NCI-H1417 (cell line): ENCODE measurements around the gene HMSD.

Source experiments
- DNase-seq, 3 experiments: peaks; one replicate each; lab custom pipeline; 2025; lab: John Stamatoyannopoulos, UW

HMSD gene

DNA sequence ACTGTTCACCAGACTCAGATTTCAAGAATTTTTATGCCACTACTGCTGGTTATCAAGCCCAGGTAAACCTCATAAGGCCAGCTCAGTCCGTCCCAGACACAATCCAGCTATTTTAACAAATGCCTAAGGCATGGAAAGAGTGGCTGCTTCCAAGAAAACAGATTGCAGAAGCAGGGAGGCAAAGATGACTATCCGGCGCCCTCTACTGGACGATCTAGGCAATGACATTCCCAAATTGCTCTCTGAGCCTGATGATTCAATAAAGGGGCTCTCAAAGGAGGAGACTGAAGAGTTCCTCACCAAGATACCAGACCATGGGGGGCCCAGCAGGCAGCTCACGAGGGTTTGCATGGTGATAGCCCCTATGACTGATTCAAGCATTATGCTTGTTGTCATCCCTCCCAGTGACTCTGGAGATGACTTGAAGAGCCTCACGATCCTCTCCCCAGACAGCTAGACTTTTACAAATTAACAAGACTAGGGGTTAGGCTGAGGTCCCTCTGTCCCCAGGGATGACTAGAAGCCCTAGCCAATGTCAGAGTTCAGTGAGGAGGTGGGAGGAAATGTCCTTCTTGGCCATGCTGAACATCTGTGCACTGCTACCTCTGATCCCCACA is 45.8 kb downstream of the HMSD start:
- DNase-seq: peak; percentile 31 to 69 (median 36)

DNA sequence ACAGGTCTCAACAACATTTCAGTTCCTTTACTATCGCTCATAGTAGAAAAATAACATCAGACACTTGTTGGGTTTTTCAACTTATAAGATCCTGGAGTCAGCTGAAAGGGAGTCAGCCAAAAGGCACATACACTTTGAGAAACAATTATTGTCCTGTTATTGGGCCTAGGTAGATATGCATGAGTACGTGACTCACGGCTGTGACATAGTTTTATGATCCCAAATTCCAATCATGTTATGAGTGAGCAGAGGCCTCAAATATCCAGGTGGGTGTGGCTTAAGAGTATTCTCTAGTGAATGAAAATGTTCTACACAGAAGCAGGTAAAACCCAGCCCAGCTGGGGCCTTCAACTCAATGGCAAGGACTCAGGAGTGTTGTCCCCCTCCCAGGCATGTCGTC is 47.9 kb downstream of the HMSD start:
- DNase-seq: no peak

DNA sequence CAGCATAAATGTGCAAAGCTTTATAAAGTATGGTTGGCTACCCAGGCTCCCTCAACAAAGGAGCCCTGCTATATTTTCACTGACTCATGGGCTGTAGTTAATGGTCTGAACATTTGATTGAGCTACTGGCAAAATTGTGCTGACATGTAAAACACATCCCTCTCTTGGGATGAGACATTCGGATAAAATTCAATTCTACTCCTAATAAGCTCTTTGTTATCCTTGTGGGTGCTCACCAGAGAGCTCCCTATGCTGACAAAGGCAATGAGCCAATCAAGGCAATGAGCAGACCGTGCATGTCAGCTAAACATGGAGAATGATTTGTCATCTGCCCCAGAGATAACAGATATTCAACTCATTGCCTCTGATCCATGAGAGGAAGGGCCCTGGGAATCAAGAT is 48.5 kb downstream of the HMSD start:
- DNase-seq: no peak

- peak in 1 of 3 experiments; percentile 50 for DNase-seq
These were observed 50.8 kb downstream of the HMSD start for GRCh38 chr18:63999871-64000270.

DNA sequence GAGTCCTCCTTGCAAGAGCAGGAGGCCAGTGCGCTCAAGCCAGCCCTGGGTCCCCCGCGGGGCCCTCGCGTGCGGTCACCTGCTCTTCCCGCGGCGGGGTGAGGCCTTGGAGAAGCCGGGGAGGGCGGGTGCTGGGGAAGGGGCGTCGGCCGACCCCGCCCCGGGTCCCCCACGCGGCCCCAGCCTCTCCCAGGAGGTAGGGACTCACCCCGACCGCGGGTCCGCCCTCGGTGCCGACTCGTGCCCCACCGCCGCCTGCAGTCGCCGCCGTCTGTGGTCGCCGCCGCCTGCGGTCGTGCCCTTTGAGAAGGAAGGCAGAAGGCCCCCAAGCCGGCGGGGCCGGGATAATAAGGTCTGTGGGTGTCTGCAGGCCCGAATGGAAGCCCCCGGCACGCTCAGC is 53.5 kb downstream of the HMSD start:
- no peak for DNase-seq

DNA sequence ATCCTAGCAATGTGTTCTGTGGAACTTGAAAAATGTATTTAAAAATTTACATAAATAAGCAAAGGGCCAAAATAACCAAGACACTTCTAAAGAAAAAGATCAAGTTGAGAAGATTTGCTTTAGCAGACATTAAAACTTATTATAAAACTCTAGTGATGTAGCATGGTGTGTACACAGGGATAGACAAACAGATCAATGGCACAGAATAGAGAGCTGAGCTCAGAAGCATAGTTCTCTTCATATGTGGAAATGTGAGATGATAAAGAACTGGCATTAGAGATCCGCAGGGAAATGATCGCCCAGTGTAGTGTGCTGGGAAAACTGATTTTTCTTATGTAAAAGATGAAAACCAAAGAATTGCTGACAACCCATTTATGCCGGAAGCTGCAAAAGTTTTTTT is 60.2 kb downstream of the HMSD start:
- DNase-seq: no peak
